Ishikawa (cell line): ENCODE data around the gene YEATS2.

Source experiments
- CEBPB ChIP-seq: IDR thresholded peaks from 2 replicates; pipeline ENCODE4 v1.6.1; 2012
- CREB1 ChIP-seq: IDR thresholded peaks from 2 replicates; pipeline ENCODE4 v1.6.1; 2012; ENCODE audit warnings: low read depth
- EP300 ChIP-seq: IDR thresholded peaks from 2 replicates; pipeline ENCODE4 v1.6.1; 2012; ENCODE audit warnings: borderline replicate concordance
- FOXM1 ChIP-seq: IDR thresholded peaks from 2 replicates; pipeline ENCODE4 v1.6.1; 2012; ENCODE audit warnings: low read depth, borderline replicate concordance
- RAD21 ChIP-seq: IDR thresholded peaks from 2 replicates; pipeline ENCODE4 v1.6.1; 2012; ENCODE audit warnings: low read depth
- TAF1 ChIP-seq: IDR thresholded peaks from 2 replicates; pipeline ENCODE4 v1.6.1; 2012; ENCODE audit warnings: low read depth, mild to moderate bottlenecking
- YY1 ChIP-seq: IDR thresholded peaks from 2 replicates; pipeline ENCODE4 v1.6.1; 2012; ENCODE audit warnings: low read depth
- TF ChIP-seq, protein P1 (sequence below): IDR thresholded peaks from 2 replicates; pipeline ENCODE4 v1.6.1; 2012; ENCODE audit warnings: low read depth, mild to moderate bottlenecking

DNA sequence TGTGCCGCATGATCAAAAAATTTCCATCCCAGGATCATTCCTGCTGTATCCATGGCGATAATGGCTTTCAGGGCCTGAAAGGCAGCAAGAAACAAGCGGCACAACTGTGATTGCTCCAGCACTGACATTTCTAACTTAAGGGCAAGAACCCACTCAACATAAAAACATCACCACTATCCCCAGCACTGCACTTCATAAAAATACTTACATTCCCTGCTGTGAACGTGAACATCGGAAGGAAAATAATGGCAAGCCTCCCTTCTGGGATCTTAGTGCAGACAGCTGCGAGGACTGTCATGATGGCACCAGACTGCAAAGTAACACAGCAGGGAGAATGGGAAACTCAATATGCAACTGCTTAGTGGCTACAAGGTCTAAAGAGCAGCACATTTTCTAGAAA lies 135.9 kb downstream of the YEATS2 start:
- TF ChIP-seq FOXM1 (no peak), TAF1 (no peak), RAD21 (no peak), EP300 (no peak), CEBPB (no peak), YY1 (no peak), CREB1 (no peak)
- TF ChIP-seq, protein P1, sequence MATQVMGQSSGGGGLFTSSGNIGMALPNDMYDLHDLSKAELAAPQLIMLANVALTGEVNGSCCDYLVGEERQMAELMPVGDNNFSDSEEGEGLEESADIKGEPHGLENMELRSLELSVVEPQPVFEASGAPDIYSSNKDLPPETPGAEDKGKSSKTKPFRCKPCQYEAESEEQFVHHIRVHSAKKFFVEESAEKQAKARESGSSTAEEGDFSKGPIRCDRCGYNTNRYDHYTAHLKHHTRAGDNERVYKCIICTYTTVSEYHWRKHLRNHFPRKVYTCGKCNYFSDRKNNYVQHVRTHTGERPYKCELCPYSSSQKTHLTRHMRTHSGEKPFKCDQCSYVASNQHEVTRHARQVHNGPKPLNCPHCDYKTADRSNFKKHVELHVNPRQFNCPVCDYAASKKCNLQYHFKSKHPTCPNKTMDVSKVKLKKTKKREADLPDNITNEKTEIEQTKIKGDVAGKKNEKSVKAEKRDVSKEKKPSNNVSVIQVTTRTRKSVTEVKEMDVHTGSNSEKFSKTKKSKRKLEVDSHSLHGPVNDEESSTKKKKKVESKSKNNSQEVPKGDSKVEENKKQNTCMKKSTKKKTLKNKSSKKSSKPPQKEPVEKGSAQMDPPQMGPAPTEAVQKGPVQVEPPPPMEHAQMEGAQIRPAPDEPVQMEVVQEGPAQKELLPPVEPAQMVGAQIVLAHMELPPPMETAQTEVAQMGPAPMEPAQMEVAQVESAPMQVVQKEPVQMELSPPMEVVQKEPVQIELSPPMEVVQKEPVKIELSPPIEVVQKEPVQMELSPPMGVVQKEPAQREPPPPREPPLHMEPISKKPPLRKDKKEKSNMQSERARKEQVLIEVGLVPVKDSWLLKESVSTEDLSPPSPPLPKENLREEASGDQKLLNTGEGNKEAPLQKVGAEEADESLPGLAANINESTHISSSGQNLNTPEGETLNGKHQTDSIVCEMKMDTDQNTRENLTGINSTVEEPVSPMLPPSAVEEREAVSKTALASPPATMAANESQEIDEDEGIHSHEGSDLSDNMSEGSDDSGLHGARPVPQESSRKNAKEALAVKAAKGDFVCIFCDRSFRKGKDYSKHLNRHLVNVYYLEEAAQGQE: no peak
